22Rv1 (cell line): Measurements from ENCODE around the gene SMAD5.

Experiments used
- ZFX ChIP-seq: fragments of 450-650 bp; IDR thresholded peaks from 2 replicates; pipeline ENCODE4 v1.6.1; 2017; ENCODE audit warnings: antibody characterized with exemption, borderline replicate concordance
- TF ChIP-seq, protein P1 (sequence below): fragments of 450-650 bp; IDR thresholded peaks from 2 replicates; pipeline ENCODE4 v1.5.1; 2017; ENCODE audit warnings: mild to moderate bottlenecking

DNA sequence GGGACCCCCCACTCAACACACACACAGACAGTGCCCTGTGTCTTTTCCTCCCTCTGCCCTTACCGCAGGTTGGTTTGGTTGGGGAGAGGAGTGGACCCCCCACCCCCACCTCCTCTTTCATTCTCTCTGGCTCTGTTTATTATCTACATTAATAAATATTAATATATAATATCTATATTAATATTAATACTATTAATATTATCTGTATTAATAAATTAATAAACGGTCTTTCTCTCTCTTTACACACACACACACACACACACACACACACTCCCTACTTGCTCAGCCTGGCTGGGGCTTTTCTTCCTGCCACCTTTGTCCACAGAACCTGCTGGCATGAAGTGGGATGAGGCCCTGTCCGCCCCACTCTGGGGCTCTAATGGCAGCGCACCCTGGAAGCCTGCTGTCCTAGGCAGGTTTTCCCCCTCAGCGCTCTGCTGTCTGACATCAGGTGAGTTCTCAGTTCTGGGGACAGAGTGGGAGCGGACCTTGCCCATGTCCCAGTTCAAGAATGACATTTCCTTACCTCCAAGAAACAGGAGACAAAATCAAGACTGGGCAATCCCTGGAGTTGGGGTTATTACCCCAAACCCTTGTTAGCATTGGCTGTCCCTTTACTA lies 70.8 kb downstream of the SMAD5 start:
- TF ChIP-seq, protein P1, sequence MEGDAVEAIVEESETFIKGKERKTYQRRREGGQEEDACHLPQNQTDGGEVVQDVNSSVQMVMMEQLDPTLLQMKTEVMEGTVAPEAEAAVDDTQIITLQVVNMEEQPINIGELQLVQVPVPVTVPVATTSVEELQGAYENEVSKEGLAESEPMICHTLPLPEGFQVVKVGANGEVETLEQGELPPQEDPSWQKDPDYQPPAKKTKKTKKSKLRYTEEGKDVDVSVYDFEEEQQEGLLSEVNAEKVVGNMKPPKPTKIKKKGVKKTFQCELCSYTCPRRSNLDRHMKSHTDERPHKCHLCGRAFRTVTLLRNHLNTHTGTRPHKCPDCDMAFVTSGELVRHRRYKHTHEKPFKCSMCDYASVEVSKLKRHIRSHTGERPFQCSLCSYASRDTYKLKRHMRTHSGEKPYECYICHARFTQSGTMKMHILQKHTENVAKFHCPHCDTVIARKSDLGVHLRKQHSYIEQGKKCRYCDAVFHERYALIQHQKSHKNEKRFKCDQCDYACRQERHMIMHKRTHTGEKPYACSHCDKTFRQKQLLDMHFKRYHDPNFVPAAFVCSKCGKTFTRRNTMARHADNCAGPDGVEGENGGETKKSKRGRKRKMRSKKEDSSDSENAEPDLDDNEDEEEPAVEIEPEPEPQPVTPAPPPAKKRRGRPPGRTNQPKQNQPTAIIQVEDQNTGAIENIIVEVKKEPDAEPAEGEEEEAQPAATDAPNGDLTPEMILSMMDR: no peak
- TF ChIP-seq ZFX: no peak
